Measurements from ENCODE around the gene GPR61. TPM values are rescaled to one million over a fixed set of nuclear protein-coding genes. Genes with fewer than 3 reads are reported as not detected.

The GPR61 gene
- polyA plus RNA-seq, 3 donors from 2014 or later, result not detected

DNA sequence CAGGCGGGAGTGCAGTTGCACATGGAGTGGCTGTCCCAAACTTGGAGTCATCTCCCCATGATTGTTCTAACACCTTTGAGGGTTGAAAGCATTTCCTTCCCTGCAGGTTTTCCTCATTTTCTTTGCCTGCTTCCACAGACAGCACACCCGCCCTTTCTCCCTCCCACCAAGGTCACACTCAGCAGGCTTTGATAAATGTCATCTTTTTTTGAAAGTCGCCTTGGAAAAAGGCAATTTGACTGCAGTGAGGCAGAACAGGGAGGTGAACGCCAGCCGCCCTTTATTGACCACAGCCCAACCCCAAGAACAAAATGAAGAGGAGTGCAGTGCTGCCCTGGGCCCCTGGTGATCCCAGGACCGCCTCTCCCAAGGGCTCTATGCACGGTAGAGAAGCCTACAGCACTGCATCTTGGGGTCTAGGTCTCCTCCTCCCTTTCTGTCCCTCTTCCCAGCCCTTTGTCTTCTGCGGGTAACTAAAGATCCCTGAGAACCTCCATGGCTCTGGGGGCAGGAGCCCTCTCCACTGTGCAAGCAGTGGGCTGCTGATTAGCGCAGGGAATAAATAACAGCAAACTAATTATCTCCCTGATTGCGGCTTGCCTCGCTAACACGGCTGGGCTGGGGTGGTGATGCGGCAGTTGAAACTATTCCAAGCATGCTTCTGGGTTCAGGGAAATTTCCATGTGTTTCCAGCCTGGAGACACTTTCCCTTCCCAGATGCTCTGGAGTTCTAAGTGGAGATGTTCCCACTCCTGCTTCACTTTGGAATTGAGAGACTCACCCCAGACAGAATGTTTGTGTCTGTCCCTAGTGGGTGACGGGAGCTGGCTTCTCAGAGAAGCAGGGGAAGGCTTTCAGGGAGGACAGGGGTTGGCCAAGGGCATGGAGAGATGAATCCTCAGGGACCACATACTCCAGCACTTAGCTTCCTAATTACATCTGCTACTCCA is 18.4 kb upstream of the GPR61 start:
- no peak overlapping the region for H3K4me3 Mint-ChIP-seq
- peaks cover 1 to 4% (median 4%) of the 10 kb centered on the region in 3 donors for H3K27me3 Mint-ChIP-seq (ENCODE audit: low read depth in 3 of 3)
- H3K36me3 Mint-ChIP-seq, result no peaks in the 10 kb centered on the region
- no peaks in the 10 kb centered on the region for H3K4me1 Mint-ChIP-seq
- H3K9me3 Mint-ChIP-seq, result no peaks in the 10 kb centered on the region
- no peak for DNase-seq
- H3K27ac Mint-ChIP-seq, result no peak overlapping the region

DNA sequence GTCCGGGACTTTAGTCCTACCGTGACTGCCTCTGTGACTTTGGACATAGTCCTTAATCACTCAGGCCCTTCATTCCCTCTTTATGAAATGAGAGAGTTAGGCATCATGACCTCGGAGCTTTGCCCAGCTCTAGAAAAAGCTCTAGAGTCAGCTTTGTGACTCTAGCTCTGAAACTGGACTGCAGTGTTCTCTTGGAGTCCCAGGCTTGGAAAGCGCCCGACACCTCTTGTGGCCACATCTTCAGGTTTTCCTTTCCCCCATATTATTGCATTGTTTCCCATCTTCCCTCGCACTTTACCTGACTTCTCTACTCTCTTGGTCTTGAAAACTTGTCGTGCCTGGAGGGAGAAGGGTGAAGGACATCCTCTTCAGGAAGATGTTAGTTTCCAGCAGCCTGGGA is 17.6 kb upstream of the GPR61 start:
- Mint-ChIP-seq H3K27ac (no peak overlapping the region), H3K9me3 (no peaks in the 10 kb centered on the region)

DNA sequence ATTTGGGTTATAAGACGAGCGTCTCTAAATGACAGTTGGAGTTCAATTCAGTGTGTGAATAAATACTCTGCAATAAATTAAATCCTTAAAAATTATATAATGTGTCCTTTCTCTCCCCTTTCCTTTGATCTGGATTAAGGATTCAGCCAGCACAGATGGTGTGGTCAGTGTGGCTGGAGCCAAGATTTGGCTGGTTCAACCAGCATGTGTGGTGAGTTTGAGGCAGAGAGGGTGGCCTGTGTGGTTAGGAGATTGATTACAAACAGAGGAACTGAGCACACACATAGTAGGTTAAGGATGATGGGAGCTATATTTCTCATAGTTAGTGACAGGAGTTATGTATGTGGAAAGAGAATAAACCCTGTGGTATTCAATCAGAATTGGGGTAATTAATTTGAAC is 16.0 kb upstream of the GPR61 start:
- Mint-ChIP-seq H3K9me3 (no peaks in the 10 kb centered on the region), H3K4me3 (no peak overlapping the region), H3K4me1 (no peaks in the 10 kb centered on the region), H3K36me3 (no peaks in the 10 kb centered on the region), H3K27me3 (ENCODE audit: low read depth in 3 of 3) (peaks cover 3 to 7% (median 4%) of the 10 kb centered on the region in 3 donors), H3K27ac (no peak overlapping the region)
- no peak for DNase-seq

More for the DNA sequence above, 17.6 kb upstream of the GPR61 start:
- Mint-ChIP-seq H3K27me3 (ENCODE audit: low read depth in 3 of 3) (peaks cover 2 to 4% (median 4%) of the 10 kb centered on the region in 3 donors), H3K36me3 (no peaks in the 10 kb centered on the region), H3K4me3 (no peak overlapping the region), H3K4me1 (no peaks in the 10 kb centered on the region)
- no peak for DNase-seq

DNA sequence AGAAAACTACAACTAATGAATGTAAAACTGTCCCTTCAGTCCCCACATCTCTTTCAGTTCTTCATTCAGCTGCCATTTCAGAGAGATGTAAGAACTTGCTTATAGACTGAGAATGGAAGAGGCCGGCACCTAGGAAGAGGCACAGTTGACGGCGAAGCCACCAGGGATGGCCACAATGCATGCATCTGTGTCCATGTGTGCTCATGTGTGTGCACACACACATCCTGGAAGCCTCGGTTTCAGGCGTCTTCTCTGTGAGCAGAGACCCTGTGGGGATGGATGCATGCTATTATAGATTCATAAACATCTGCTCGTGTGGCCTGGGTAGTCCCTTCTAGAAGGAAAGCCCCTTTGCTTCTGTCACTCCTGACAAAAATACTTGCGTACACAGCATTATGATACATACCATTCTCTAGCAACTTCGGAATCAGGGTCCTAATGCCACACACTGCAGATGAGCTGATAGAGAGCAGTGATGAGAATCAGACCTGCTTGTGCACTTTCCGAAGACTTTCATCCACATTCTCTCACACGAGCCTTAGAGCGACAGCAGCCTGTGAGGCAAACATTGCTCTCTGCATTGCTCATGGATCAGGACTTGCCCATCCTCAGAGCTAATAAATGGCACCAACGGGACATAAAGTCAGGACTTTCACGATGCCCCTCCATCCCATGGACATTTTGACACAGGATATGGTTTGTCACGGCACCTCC is 12.4 kb upstream of the GPR61 start:
- no peak for DNase-seq
- no peak overlapping the region for H3K4me3 Mint-ChIP-seq
- H3K4me1 Mint-ChIP-seq, result peaks cover 2 to 4% of the 10 kb centered on the region in 2 donors
- peaks cover 2 to 4% (median 3%) of the 10 kb centered on the region in 3 donors for H3K27me3 Mint-ChIP-seq (ENCODE audit: low read depth in 3 of 3)
- H3K9me3 Mint-ChIP-seq, result no peaks in the 10 kb centered on the region
- H3K36me3 Mint-ChIP-seq, result no peaks in the 10 kb centered on the region
- H3K27ac Mint-ChIP-seq, result no peak overlapping the region

GRCh38 chr1:109527846-109528695 is 11.6 kb upstream of the GPR61 start:
- H3K36me3 Mint-ChIP-seq, result no peaks in the 10 kb centered on the region
- no peak for DNase-seq
- H3K4me1 Mint-ChIP-seq, result peaks cover 10% of the 10 kb centered on the region in 2 donors
- no peak overlapping the region for H3K27ac Mint-ChIP-seq
- H3K4me3 Mint-ChIP-seq, result no peak overlapping the region
- no peaks in the 10 kb centered on the region for H3K9me3 Mint-ChIP-seq
- peaks cover 2 to 7% (median 6%) of the 10 kb centered on the region in 3 donors for H3K27me3 Mint-ChIP-seq (ENCODE audit: low read depth in 3 of 3)

DNA sequence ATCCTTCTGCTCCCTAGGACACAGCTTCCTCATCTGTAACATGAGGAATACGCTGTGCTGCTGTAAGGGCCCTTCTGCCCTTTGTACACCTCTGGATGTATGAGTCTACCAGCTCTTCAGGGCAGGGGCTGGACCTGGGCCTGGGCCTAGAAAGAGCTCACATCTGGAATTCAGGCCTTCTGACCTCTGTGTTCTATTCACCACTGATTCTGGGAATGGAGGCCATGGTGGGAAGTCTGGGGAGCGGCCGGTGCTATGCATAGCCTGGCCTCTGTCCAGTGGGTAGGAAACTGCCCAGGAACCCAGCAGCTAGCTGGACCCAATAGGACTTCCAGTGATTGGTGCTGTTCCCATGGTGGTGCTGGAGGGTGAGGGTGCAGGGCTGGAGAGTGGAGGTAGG is 11.0 kb upstream of the GPR61 start:
- peaks cover 2 to 9% (median 6%) of the 10 kb centered on the region in 3 donors for H3K27me3 Mint-ChIP-seq (ENCODE audit: low read depth in 3 of 3)
- DNase-seq, result no peak
- H3K4me3 Mint-ChIP-seq, result no peak overlapping the region
- no peaks in the 10 kb centered on the region for H3K36me3 Mint-ChIP-seq
- H3K27ac Mint-ChIP-seq, result no peak overlapping the region
- no peaks in the 10 kb centered on the region for H3K9me3 Mint-ChIP-seq
- H3K4me1 Mint-ChIP-seq, result peaks cover 10 to 11% of the 10 kb centered on the region in 2 donors

DNA sequence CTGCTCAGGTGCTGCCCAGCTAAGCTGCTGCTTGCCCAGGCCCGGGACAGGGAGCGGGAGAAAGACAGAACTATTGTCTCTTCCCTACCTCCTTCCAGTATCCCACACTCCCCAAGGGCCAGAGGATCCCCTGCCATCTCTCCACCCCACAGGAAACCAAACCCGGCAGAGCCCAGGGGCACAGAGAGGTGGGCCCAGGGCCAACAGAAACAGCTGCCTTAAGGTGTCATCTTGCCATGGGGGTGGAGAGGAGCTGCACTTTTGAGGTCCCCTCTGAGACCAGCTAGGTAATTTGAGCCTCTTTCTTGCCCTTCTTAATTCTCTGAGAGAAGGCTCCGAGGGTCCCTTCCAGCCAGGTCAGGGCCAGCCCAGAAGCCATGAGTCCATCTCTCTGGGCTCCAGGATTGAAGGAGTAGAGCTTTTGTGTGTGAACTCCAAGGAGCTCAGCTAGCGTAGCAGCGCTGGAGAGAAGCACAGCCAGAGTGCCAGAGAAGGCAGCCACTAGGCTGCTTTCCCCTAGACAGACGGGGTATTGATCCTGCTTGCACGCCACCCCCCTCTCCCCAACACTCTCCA is 9.7 kb upstream of the GPR61 start:
- peaks cover 10 to 11% of the 10 kb centered on the region in 2 donors for H3K4me1 Mint-ChIP-seq
- peaks cover 0 to 9% (median 8%) of the 10 kb centered on the region in 3 donors for H3K27me3 Mint-ChIP-seq (ENCODE audit: low read depth in 3 of 3)
- H3K36me3 Mint-ChIP-seq, result no peaks in the 10 kb centered on the region
- H3K9me3 Mint-ChIP-seq, result no peaks in the 10 kb centered on the region
- H3K4me3 Mint-ChIP-seq, result no peak overlapping the region
- no peak for DNase-seq
- H3K27ac Mint-ChIP-seq, result no peak overlapping the region

DNA sequence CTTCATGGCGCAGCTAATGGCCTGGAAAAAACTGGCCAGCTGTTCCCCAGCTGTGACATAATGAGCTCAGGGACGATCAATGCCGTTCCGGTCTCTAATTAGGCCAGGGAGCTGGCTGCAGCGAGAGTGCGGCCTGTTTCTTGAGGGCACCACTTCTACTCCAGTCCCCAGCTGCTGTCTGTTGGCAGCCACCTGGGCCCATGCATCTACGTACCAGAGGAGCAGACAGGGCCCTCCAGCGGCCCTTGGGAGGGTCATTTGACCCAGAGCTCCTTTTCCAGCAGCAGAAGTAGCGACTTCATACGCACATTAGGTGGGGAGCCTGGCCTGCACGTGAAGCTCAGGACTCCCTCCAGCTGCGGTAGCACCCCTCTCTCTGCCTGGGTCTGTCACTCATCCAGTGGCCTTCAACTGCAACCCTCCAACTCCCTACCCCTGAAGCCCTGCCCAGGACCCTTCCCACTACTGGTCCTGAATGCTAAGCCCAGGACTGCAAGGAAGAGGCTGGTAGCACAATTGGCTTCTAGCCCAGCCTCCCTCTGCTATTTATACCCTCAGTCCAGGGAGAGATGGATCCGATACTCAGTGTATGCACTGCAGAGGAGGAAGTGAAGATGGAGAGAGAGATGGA is 9.1 kb upstream of the GPR61 start:
- Mint-ChIP-seq H3K4me1 (peaks cover 10 to 11% of the 10 kb centered on the region in 2 donors), H3K36me3 (no peaks in the 10 kb centered on the region), H3K27ac (no peak overlapping the region), H3K27me3 (ENCODE audit: low read depth in 3 of 3) (peaks cover 0 to 9% (median 8%) of the 10 kb centered on the region in 3 donors), H3K4me3 (peak overlapping the region in 1 of 5 donors; percentile 53), H3K9me3 (no peaks in the 10 kb centered on the region)
- no peak for DNase-seq

DNA sequence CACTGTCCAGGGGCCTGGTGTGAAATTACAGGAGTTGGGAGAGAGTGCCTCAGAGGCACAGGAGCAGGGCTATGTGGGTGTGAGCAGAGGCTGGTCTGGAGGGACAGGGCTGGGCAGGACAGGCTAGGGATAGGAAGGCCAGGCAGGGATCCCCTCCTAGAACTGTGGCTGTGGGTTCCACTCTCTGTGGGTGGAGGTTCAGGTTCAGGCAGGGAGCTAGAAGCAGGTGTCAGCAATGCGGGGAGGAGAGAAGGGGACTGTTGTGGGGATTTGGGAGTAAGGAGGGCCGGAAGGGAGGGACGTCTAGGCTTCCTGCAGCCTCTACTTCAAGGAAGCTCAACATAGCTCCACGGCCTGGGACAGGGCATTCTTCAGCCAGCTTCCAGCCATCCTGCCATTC is 8.3 kb upstream of the GPR61 start:
- H3K27me3 Mint-ChIP-seq (ENCODE audit: low read depth in 3 of 3), result peaks cover 0 to 9% (median 8%) of the 10 kb centered on the region in 3 donors
- H3K4me1 Mint-ChIP-seq, result peaks cover 10 to 11% of the 10 kb centered on the region in 2 donors
- H3K4me3 Mint-ChIP-seq, result no peak overlapping the region

DNA sequence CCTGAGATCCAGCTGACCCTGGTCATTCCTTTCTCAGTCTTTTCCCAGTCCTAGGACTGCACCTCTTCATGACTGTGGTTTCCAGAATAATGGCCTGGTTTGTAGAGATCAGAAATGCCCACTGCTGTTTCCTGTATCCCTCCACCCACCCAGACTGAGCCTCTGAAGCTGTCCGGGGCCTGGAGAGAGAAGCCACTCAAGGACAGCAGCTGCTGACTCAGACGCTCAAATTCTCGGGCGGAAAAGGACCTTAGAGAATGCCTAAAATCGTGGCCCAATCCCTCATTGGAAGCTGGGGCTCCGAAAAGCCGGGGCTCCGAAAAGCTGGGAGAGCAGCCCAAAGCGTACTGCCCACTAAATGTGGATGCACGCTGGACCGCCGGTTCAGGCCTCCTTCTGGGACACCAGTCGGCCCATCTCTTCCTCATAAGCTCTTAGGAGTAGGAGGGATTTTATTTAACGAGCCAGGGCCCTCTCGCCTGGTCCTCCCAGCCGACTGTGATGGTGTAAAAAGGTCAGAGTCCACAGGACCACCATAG is 7.8 kb upstream of the GPR61 start:
- H3K4me3 Mint-ChIP-seq, result peak overlapping the region in 4 of 5 donors; percentile 84 to 91 (median 87)

More for the DNA sequence above, 8.3 kb upstream of the GPR61 start:
- DNase-seq, result no peak
- Mint-ChIP-seq H3K36me3 (no peaks in the 10 kb centered on the region), H3K9me3 (no peaks in the 10 kb centered on the region), H3K27ac (peak overlapping the region in 1 of 6 donors; percentile 8)

GRCh38 chr1:109532365-109533136 is 7.1 kb upstream of the GPR61 start:
- Mint-ChIP-seq H3K9me3 (no peaks in the 10 kb centered on the region), H3K27me3 (ENCODE audit: low read depth in 3 of 3) (peaks cover 0 to 9% (median 4%) of the 10 kb centered on the region in 3 donors), H3K4me3 (peak overlapping the region; percentile 84 to 91 (median 87)), H3K4me1 (peaks cover 10 to 11% of the 10 kb centered on the region in 2 donors), H3K27ac (peak overlapping the region; percentile 74 to 96 (median 89)), H3K36me3 (no peaks in the 10 kb centered on the region)
- peak; percentile 84 to 87 (median 86) for DNase-seq

More for the DNA sequence above, 7.8 kb upstream of the GPR61 start:
- no peaks in the 10 kb centered on the region for H3K36me3 Mint-ChIP-seq
- peak overlapping the region in 3 of 6 donors; percentile 8 to 96 (median 87) for H3K27ac Mint-ChIP-seq
- peaks cover 10 to 11% of the 10 kb centered on the region in 2 donors for H3K4me1 Mint-ChIP-seq
- H3K27me3 Mint-ChIP-seq (ENCODE audit: low read depth in 3 of 3), result peaks cover 0 to 9% (median 8%) of the 10 kb centered on the region in 3 donors
- H3K9me3 Mint-ChIP-seq, result no peaks in the 10 kb centered on the region
- DNase-seq, result no peak

Measured in immature natural killer cell (primary cell).